ENCODE data around the gene RBM43.

The RBM43 gene

DNA sequence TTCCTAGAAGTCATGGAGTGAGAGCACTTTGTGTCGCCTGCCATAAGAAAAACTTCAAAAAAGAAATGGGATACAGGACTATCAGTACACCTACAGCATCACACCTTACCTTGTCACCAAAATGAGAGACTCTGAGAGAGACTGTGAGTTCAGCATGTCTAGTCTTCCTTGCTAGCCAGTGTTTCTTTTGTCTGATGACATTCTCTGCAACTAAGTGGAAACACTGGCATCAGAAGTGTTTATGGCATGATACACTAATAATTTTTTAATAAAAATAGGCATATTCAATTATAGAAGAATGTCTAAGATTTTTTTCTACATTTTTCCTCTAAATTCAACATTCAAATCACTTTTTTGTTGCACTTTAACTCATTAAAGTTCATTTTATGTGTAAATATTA, 9.0 kb downstream of the RBM43 start:
- H3K4me3 ChIP-seq (ENCODE audit: low read length), result no peak overlapping the region
- peaks cover 12% of the 10 kb centered on the region for H3K36me3 ChIP-seq (replicated peaks; ENCODE audit: low read depth, low read length)
- H3K4me2 ChIP-seq (ENCODE audit: low read length), result no peak overlapping the region
- H4K20me1 ChIP-seq (ENCODE audit: insufficient read depth, low read length), result no peaks in the 10 kb centered on the region
- H3K27ac ChIP-seq (ENCODE audit: low read length), result no peak overlapping the region
- H3K79me2 ChIP-seq (ENCODE audit: low read length), result no peaks in the 10 kb centered on the region
- no peaks in the 10 kb centered on the region for H3K27me3 ChIP-seq (ENCODE audit: low read depth, low read length)
- no peaks in the 10 kb centered on the region for H3K4me1 ChIP-seq (ENCODE audit: low read length)
- no peak overlapping the region for H2AFZ ChIP-seq (ENCODE audit: low read depth, low read length)
- peaks cover 11% of the 10 kb centered on the region; the same call in 1 of the 2 replicates for H3K9me3 ChIP-seq (ENCODE audit: insufficient read depth, low read length)
- no peak for TF ChIP-seq EZH2phosphoT487 (IDR thresholded peaks at IDR 0.05; ENCODE audit: low read depth)
- TF ChIP-seq, protein P1, sequence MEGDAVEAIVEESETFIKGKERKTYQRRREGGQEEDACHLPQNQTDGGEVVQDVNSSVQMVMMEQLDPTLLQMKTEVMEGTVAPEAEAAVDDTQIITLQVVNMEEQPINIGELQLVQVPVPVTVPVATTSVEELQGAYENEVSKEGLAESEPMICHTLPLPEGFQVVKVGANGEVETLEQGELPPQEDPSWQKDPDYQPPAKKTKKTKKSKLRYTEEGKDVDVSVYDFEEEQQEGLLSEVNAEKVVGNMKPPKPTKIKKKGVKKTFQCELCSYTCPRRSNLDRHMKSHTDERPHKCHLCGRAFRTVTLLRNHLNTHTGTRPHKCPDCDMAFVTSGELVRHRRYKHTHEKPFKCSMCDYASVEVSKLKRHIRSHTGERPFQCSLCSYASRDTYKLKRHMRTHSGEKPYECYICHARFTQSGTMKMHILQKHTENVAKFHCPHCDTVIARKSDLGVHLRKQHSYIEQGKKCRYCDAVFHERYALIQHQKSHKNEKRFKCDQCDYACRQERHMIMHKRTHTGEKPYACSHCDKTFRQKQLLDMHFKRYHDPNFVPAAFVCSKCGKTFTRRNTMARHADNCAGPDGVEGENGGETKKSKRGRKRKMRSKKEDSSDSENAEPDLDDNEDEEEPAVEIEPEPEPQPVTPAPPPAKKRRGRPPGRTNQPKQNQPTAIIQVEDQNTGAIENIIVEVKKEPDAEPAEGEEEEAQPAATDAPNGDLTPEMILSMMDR (IDR thresholded peaks at IDR 0.05; ENCODE audit: low read depth, low read length), result no peak
- no peak overlapping the region for H3K9ac ChIP-seq (ENCODE audit: low read length)

DNA sequence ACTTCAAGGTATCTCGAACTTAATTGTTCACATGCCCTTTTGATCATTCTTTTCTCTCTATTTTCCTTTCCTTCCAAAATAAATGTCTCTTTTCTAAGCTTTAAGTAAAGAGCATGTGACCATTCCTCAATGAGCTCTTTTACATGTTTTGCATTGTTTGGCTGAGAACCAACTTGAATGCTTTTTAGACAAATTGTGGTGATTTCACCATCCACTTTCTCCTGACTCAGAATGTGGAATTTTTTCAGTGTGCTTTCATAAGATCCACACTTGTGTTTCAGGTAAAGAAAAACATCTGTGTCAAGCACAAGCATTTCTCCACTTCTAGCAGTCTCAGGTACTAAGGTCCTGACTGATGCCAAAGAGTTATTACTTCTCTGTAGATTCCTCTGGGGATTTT, 10.7 kb downstream of the RBM43 start:
- H3K9me3 ChIP-seq (ENCODE audit: insufficient read depth, low read length), result peaks cover 11% of the 10 kb centered on the region; the same call in 1 of the 2 replicates
- H3K36me3 ChIP-seq (replicated peaks; ENCODE audit: low read depth, low read length), result peaks cover 12% of the 10 kb centered on the region
- no peak overlapping the region for H3K4me3 ChIP-seq (ENCODE audit: low read length)
- no peaks in the 10 kb centered on the region for H4K20me1 ChIP-seq (ENCODE audit: insufficient read depth, low read length)
- H3K9ac ChIP-seq (ENCODE audit: low read length), result no peak overlapping the region
- H3K4me2 ChIP-seq (ENCODE audit: low read length), result no peak overlapping the region
- no peak overlapping the region for H3K27ac ChIP-seq (ENCODE audit: low read length)
- no peaks in the 10 kb centered on the region for H3K79me2 ChIP-seq (ENCODE audit: low read length)
- no peaks in the 10 kb centered on the region for H3K27me3 ChIP-seq (ENCODE audit: low read depth, low read length)
- TF ChIP-seq, protein P1 (IDR thresholded peaks at IDR 0.05; ENCODE audit: low read depth, low read length), result no peak
- TF ChIP-seq EZH2phosphoT487 (IDR thresholded peaks at IDR 0.05; ENCODE audit: low read depth), result no peak
- H3K4me1 ChIP-seq (ENCODE audit: low read length), result no peaks in the 10 kb centered on the region
- no peak overlapping the region for H2AFZ ChIP-seq (ENCODE audit: low read depth, low read length)

DNA sequence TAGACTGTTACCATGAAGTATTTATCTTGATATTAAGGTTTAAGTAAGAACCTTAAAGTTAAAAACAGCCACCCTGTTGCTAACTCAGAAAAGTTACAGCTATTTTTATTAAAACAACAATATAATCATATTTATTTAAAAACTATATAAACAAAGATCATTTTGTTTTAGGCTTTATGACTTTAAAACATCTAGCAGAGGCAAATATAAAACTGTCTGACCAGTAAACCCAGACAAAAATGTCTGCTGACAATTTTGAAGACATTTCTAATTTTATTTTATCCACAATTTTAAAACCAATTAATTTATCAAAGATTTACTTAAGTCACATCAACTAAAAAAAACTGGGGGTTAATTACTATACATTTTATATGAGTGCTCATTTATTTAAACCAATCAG, 14.2 kb downstream of the RBM43 start:
- Histone ChIP-seq H3K36me3 (replicated peaks; ENCODE audit: low read depth, low read length) (peaks cover 12% of the 10 kb centered on the region), H3K4me1 (ENCODE audit: low read length) (no peaks in the 10 kb centered on the region), H3K4me2 (ENCODE audit: low read length) (no peak overlapping the region), H3K9ac (ENCODE audit: low read length) (no peak overlapping the region), H3K27me3 (ENCODE audit: low read depth, low read length) (no peaks in the 10 kb centered on the region), H3K9me3 (ENCODE audit: insufficient read depth, low read length) (peaks cover 11% of the 10 kb centered on the region; the same call in 1 of the 2 replicates), H3K79me2 (ENCODE audit: low read length) (no peaks in the 10 kb centered on the region), H3K27ac (ENCODE audit: low read length) (no peak overlapping the region), H2AFZ (ENCODE audit: low read depth, low read length) (no peak overlapping the region), H3K4me3 (ENCODE audit: low read length) (no peak overlapping the region), H4K20me1 (ENCODE audit: insufficient read depth, low read length) (no peaks in the 10 kb centered on the region)
- TF ChIP-seq, protein P1 (IDR thresholded peaks at IDR 0.05; ENCODE audit: low read depth, low read length), result no peak
- no peak for TF ChIP-seq EZH2phosphoT487 (IDR thresholded peaks at IDR 0.05; ENCODE audit: low read depth)

DNA sequence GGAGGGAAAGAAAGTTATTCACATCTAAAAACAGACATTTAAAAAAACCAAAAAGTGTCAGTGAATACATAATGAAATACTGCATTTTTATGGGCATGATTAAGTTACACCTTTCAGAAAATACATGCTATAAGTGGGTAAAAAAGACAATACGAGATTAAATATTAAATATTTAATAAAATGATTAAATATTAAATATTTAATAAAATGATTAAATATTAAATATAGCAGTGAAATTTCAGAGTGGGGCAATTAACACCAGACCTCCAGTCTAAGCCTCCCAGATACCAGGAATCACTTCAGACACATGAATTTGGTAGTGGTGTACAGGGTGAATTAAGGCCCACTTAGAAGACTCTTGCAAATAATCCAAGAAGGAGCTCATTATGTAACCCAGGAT, 15.5 kb downstream of the RBM43 start:
- H2AFZ ChIP-seq (ENCODE audit: low read depth, low read length), result no peak overlapping the region
- no peak overlapping the region for H3K9ac ChIP-seq (ENCODE audit: low read length)
- H3K27ac ChIP-seq (ENCODE audit: low read length), result no peak overlapping the region
- peaks cover 11% of the 10 kb centered on the region; the same call in 1 of the 2 replicates for H3K9me3 ChIP-seq (ENCODE audit: insufficient read depth, low read length)
- TF ChIP-seq, protein P1 (IDR thresholded peaks at IDR 0.05; ENCODE audit: low read depth, low read length), result no peak
- TF ChIP-seq EZH2phosphoT487 (IDR thresholded peaks at IDR 0.05; ENCODE audit: low read depth), result no peak
- H3K36me3 ChIP-seq (replicated peaks; ENCODE audit: low read depth, low read length), result peaks cover 12% of the 10 kb centered on the region
- H3K4me1 ChIP-seq (ENCODE audit: low read length), result no peaks in the 10 kb centered on the region
- H4K20me1 ChIP-seq (ENCODE audit: insufficient read depth, low read length), result no peaks in the 10 kb centered on the region
- H3K79me2 ChIP-seq (ENCODE audit: low read length), result no peaks in the 10 kb centered on the region
- H3K4me2 ChIP-seq (ENCODE audit: low read length), result no peak overlapping the region
- no peaks in the 10 kb centered on the region for H3K27me3 ChIP-seq (ENCODE audit: low read depth, low read length)
- H3K4me3 ChIP-seq (ENCODE audit: low read length), result no peak overlapping the region
